ENCODE data around the gene COX6B2. TPM values are rescaled to one million over a fixed set of nuclear protein-coding genes. Genes with fewer than 3 reads are reported as not detected.
A peak's percentile ranks its signal among the peaks of the same experiment; 100 is the strongest.

The COX6B2 gene
- total RNA-seq, 1 experiment from 2014 or later, result 0.95 TPM

DNA sequence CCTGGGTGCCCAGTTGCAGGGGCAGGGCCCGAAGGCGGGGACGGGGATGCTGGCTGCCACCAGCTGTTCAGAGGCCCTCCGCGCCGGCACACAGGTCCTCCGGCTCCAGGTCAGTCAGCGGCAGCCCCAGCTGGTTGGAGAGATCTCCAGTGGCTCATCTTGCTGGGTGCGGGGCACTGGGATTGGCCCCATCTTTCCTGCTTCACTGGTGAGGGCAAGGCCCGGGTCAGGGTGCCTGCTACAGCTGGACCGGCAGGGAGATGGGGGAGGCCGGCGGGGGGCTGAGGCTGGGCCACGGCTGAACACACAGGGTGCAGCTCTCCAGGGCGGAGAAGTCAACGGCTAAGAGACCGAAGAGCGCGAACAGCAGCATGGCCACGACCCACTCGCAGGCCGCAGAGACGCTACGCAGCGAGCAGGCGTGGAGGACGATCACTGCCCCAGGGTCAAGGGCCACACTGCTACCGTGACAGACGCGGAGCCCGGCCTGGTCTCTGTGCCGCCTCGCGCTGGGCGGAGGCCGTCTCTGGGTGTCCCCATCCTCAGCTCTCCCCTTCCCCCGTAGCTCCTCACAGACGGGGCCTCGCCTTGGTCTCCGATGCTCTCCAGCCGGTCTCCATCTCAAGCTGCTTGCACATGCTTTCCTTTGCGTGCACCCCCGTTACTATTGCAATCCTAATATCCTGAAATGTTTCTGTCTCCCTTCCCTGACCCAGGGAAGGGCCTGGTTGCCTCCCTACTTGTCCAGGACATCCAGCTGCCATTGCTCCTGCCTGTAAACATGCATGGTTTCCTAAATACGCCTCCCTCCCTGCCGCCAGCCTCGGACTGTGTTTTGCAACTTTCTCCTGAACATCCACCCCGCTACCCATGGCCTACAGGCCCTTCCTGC is 41.7 kb downstream of the COX6B2 start:
- peak; percentile 16 for DNase-seq (ENCODE audit: low spot score)

DNA sequence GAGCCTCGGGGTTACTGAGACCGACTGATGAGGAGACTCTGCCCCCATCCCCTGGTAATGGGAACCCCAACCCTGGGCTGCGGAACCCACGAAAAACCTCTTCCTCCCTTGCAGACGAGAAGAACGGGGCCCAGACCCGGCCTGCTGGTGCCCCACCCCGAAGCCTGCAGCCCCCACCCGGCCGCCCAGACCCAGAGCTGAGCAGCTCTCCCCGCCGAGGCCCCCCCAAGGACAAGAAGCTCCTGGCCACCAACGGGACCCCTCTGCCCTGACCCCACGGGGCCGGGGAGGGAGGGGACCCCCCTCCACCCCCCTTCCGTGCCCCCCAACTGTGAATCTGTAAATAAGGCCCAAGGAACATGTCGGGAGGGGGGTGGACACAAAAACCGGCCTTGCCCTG is 42.7 kb downstream of the COX6B2 start:
- no peak for DNase-seq (ENCODE audit: low spot score)

DNA sequence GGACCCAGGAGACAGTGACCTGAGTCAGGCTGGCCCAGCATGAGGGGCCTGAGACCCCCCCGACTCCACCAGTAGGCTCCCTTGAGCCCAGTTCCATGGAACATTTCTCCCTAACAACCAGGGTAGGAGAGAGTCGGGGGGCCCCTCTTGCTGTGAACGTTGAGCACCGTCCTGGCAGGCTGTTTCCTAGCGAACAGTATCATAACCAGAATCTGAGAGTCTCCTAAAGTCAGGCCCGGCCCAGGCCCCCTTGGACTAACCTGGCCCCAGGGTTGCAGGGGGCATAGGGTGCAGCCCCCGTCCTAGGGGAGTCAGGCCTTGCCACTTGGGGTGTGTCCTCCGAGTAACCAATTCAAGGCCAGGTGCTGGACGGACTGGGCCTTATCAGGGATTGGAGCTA is 43.1 kb downstream of the COX6B2 start:
- DNase-seq (ENCODE audit: low spot score), result no peak

DNA sequence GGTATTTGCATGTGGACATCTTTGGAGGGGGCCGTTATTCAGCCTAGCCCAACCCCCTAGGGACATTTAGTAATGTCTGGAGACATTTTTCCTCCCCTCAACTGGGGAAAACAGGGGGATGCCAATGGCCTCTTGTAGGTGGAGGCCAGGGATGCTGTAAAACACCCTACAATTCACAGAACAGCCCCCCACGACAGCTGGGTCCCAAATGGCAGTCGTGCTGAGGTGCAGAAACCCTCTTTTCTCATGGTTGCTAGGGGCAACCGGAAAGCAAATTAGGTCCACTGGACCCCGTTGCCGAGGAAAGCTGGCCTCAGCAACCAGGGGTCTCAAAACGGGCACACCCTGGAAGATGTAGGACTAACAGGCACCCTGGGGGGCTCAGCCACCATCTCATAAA is 44.0 kb downstream of the COX6B2 start:
- DNase-seq (ENCODE audit: low spot score), result no peak

DNA sequence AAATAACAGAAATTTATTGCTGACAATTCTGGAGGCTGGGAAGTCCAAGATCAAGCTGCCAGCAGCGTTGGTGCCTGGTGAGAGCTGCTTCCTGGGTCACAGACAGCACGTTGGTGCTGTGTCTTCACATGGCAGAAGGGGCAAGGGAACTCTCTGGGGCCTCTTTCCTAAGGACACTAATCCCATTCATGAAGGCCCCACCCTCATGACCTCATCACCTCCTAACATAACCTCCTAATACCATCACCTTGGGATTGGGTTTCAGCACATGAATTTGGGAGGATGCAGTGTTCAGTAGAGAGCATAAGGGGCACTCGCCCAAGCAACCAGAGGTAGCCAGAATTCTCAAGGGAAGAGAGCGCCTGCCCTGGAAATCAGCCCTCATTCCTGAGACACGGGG is 45.1 kb downstream of the COX6B2 start:
- DNase-seq (ENCODE audit: low spot score), result no peak

DNA sequence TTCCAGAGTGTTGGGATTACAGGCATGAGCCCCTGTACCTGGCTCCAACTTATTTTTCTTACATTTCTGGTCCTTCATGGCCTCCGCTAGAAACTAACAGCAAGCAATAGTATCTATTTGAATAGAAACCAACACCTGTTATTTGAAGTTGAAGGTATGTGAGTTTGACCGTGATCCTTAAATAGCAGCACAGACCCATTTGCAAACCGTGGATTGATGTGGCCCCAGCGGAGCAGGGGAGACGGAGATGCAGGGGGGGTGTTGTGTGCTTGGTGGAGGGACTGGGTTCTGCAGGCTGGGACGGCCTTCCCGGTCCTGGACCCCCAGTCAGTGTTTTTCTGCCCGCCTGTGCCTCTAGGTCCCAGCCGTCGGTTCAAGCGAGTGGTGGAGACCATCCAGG is 46.2 kb downstream of the COX6B2 start:
- DNase-seq (ENCODE audit: low spot score), result no peak

DNA sequence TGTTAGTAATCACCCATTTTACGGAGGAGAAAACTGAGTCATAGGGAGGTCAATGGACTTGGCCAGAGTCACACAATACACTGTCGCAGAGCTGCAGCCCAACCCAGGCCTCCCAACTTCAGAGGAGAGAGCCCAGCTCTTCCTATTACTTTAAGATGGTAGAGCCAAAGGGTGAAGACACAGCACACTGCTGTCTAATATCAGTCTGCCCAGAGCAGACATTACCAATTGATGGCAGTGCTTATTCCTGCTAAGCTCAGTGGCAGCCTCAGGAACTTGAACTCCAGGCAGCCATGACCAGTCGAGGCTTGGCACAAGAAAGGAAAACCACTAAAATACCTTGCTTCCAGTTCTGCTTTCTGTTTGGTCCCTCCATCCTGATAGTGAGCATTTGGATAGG is 47.8 kb downstream of the COX6B2 start:
- DNase-seq (ENCODE audit: low spot score), result no peak

DNA sequence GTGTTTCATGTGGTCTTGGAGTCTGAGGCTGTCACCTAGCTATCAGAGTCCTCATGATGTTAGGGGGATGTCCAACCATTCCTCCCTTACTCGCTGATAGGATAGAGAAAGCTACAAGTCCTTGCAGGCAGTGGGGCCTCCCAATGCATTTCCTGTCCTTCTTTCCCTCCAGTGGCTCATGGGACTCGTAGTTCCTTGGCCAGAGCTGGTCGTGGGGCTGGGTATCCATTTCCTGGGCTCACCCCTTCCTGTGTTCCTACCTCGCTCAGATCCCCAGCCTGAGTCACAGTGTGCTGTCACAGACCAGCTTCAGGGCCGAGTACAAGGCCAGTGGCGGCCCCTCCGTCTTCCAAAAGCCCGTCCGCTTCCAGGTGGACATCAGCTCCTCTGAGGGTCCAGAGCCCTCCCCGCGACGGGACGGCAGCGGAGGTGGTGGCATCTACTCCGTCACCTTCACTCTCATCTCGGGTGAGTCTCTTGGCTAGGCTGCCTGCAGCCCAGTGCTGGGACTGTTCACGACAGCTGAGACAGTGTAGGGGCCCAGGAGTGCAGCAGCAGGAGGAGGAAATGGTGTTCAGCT is 48.4 kb downstream of the COX6B2 start:
- DNase-seq (ENCODE audit: low spot score), result no peak

DNA sequence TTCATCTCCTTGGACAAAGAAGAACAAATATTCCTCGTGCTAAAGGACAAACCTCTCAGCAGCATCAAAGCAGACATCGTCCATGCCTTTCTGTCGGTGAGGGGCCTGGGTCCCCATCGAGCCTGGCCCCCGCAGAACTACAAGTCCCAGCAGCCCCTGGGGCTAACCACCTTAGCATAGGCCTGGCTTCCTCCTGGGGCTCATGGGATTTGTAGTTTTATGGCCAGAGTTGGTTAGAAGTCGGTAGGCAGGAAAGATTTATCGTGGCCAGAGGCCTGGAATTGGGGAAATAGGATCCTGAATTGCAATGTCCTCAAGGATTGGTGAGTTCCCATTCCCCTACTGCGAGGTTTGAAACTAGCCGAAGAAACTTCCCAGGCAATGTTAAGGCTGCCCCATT is 49.0 kb downstream of the COX6B2 start:
- DNase-seq (ENCODE audit: low spot score), result no peak

DNA sequence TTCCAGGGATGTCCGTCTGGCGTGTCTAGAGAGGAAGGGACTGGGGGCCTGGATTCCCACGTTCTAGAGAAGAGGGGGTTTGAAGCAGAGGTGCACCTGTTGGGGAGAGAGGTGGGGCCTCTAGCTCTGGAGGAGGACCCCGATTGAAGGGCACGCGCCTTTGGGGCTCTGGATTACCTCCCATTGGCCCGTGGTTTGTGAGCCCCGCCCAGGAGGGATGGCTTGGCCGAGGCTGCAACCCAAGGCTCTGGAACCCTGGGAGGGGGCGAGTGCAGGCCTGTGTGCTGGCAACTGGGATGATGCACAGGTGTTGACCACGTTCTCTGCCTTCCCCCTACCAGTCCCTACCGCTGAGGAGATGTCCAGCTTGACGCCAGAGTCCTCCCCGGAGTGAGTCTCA is 49.5 kb downstream of the COX6B2 start:
- no peak for DNase-seq (ENCODE audit: low spot score)

DNA sequence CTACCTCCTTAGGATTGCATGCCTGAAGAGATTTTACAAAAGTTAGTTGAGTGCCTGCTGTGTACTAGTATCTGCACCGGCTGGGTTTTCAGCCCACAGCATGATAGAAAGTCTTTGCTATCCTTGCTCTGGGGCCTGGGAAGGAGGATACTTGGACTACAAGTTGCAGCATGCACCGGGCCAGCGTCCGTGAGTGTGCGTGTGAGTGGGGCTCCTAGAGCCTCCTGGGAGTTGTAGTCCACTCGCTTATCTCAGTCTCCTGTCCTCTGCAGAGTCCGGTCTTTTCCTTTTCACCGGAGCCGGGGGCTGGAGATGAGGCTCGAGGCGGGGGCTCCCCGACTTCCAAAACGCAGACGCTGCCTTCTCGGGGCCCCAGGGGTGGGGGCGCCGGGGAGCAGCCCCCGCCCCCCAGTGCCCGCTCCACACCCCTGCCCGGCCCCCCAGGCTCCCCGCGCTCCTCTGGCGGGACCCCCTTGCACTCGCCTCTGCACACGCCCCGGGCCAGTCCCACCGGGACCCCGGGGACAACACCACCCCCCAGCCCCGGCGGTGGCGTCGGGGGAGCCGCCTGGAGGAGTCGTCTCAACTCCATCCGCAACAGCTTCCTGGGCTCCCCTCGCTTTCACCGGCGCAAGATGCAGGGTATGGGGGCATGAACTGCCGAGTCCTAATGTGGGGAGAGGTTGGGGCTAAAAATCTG is 50.1 kb downstream of the COX6B2 start:
- no peak for DNase-seq (ENCODE audit: low spot score)

DNA sequence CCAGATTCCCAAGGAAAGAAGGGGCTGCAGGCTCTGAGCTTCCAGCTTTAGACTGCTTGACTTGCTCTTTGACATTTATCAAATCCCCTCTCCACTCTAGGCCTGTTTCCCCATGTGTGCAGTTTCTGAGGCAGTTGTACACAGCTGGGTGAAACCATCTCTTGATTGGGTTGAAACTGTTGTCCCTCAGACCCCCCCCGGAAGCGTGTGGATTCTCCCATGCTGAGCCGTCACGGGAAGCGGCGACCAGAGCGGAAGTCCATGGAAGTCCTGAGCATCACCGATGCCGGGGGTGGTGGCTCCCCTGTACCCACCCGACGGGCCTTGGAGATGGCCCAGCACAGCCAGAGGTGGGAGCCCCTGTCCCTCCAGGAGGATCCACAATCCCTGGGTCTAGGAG is 51.0 kb downstream of the COX6B2 start:
- DNase-seq (ENCODE audit: low spot score), result no peak

DNA sequence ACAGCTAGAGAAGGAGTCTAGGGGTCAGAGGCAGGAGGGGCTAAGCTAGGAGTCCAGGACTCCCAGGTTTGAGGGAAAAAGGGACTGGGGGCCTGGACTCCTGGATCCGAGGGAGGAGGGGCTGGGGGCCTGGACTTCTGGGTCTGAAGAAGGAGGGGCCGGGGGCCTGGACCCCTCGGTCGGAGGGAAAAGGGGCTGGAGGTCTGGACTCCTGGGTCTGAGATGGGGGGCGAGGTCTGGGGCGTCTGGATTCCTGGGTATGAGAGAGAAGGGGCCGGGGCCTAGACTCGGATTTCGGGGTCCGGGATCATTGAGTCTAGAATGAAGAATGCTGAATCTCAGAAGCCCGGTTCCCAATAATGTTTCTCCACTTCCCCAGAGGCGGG is 52.2 kb downstream of the COX6B2 start:
- no peak for DNase-seq (ENCODE audit: low spot score)

DNA sequence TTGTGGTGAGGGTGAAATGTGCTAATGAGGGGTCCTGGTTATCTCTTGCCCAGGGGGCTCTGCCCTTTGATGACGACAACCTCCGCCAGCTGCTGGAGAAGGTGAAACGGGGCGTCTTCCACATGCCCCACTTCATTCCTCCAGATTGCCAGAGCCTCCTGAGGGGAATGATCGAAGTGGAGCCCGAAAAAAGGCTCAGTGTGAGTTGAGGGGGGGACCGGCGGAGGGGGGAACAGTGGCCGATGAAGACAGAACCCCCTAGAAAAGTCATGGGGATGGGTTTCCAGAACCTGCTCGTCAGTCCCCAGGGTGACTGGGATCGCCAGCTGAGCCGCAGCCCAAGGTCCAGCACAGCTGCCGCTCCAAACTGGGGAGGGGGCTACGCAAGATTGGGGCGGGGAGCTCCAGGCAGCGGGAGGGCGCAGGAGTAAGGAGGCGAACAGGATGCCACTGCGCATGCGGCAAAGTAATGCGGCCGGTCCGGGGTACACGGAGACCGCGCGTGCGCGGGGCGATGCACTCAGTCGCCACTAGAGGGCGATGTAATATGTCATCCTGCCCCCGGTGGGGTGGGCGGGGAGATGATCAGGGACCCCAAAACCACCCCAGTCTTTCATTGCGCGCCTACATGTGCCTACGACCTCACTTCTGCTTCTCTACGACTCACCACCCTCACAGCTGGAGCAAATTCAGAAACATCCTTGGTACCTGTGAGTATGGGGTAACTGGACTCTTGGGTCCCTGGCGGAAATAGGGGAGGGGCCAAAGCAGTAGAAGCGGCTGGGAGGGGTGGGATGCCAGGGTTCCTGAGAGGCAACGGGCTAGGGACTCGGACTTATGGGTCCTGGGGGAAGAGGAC is 52.8 kb downstream of the COX6B2 start:
- peak; percentile 85 for DNase-seq (ENCODE audit: low spot score)

DNA sequence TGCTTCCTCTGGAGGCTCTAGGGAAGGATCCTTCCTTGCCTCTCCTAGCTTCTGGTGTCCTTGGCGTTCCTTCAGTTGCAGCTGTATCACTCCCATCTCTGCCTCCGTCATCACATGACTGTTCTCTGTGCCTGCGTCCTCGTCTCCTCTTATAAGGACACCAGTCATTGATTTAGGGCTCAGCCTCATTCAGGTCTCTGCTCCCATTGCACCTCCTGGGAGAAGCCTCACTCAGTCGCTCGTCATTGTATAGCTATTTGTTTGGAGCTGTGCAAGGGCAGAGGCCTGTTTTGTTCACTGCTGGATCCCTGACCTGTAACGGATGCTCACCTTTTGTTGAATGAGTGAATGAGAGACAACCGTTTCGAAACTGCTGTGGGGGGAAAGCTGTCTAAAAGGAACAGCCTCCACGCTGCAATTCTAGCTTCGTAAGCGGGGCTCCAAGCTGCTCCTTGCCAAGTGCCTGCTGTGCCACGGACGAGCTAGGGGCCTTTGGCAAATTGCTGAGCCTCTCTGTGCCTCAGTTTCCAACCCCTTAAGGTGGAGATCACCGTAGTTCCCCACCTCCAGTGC is 53.5 kb downstream of the COX6B2 start:
- DNase-seq (ENCODE audit: low spot score), result no peak

DNA sequence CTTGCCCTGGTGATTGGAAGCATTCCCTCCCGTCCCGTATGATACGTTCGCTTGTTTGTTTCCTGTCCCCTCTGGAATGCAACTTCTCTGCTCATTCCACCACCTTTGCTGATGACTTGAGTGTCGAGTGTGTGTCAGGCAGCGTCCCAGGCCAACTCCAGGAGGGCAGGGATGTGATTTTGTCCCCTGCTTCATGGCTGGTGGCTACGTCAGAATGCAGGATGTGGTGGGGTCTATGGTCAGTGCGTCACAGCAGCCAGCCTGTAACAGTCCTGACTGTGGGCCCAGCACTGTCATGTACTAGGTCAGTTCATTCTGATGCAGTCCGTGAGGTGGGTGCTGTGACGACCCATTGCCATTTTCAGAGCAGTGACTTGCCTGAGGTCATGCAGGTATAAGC is 54.5 kb downstream of the COX6B2 start:
- no peak for DNase-seq (ENCODE audit: low spot score)

Other genes starting within 250 kb of the COX6B2 start
- gene PPP1R12C, start 237.1 kb downstream of the COX6B2 start, total RNA-seq (2014; rRNA removed; shearing (Covaris generic)), result 18.0 and 26.4 TPM in 2 replicates
- 300 and 334 TPM in 2 replicates for gene TNNT1, start 205.5 kb downstream of the COX6B2 start, total RNA-seq (2014; rRNA removed; shearing (Covaris generic))
- not detected in 2 replicates for gene TNNI3, start 197.0 kb downstream of the COX6B2 start, total RNA-seq (2014; rRNA removed; shearing (Covaris generic))
- gene DNAAF3, start 188.1 kb downstream of the COX6B2 start, total RNA-seq (2014; rRNA removed; shearing (Covaris generic)), result 7.0 and 10.1 TPM in 2 replicates
- 0.62 TPM in 1 of 2 replicates, not detected in the other for gene SYT5, start 174.4 kb downstream of the COX6B2 start, total RNA-seq (2014; rRNA removed; shearing (Covaris generic))
- gene PTPRH, start 145.2 kb downstream of the COX6B2 start, total RNA-seq (2014; rRNA removed; shearing (Covaris generic)), result 3.8 and 5.5 TPM in 2 replicates
- 0.81 TPM in 1 of 2 replicates, not detected in the other for gene TMEM86B, start 126.0 kb downstream of the COX6B2 start, total RNA-seq (2014; rRNA removed; shearing (Covaris generic))
- gene PPP6R1, start 95.7 kb downstream of the COX6B2 start, total RNA-seq (2014; rRNA removed; shearing (Covaris generic)), result 29.7 and 31.8 TPM in 2 replicates
- gene HSPBP1, start 74.6 kb downstream of the COX6B2 start, total RNA-seq (2014; rRNA removed; shearing (Covaris generic)), result 57.7 and 65.2 TPM in 2 replicates
- 4.6 and 13.1 TPM in 2 replicates for gene BRSK1, start 70.7 kb downstream of the COX6B2 start, total RNA-seq (2014; rRNA removed; shearing (Covaris generic))
- gene TMEM150B, start 29.4 kb downstream of the COX6B2 start, total RNA-seq (2014; rRNA removed; shearing (Covaris generic)), result not detected in 2 replicates
- 5.4 and 7.9 TPM in 2 replicates for gene KMT5C, start 14.8 kb downstream of the COX6B2 start, total RNA-seq (2014; rRNA removed; shearing (Covaris generic))
- gene GARIN5B, start 8.5 kb upstream of the COX6B2 start, total RNA-seq (2014; rRNA removed; shearing (Covaris generic)), result not detected in 2 replicates
- gene IL11, start 15.7 kb upstream of the COX6B2 start, total RNA-seq (2014; rRNA removed; shearing (Covaris generic)), result 1.4 and 1.8 TPM in 2 replicates
- gene TMEM190, start 22.1 kb upstream of the COX6B2 start, total RNA-seq (2014; rRNA removed; shearing (Covaris generic)), result not detected in 2 replicates
- gene TMEM238, start 29.6 kb upstream of the COX6B2 start, total RNA-seq (2014; rRNA removed; shearing (Covaris generic)), result not detected in 2 replicates
- gene RPL28, start 31.2 kb upstream of the COX6B2 start, total RNA-seq (2014; rRNA removed; shearing (Covaris generic)), result 1,100 and 1,282 TPM in 2 replicates
- 284 and 324 TPM in 2 replicates for gene UBE2S, start 53.1 kb upstream of the COX6B2 start, total RNA-seq (2014; rRNA removed; shearing (Covaris generic))
- not detected in 2 replicates for gene SHISA7, start 88.6 kb upstream of the COX6B2 start, total RNA-seq (2014; rRNA removed; shearing (Covaris generic))
- 187 and 279 TPM in 2 replicates for gene ISOC2, start 106.9 kb upstream of the COX6B2 start, total RNA-seq (2014; rRNA removed; shearing (Covaris generic))
- not detected in 2 replicates for gene C19orf85, start 110.0 kb upstream of the COX6B2 start, total RNA-seq (2014; rRNA removed; shearing (Covaris generic))
- gene ZNF628, start 121.9 kb upstream of the COX6B2 start, total RNA-seq (2014; rRNA removed; shearing (Covaris generic)), result 1.4 and 3.9 TPM in 2 replicates
- 28.0 and 28.9 TPM in 2 replicates for gene NAT14, start 130.5 kb upstream of the COX6B2 start, total RNA-seq (2014; rRNA removed; shearing (Covaris generic))
- gene SSC5D, start 133.7 kb upstream of the COX6B2 start, total RNA-seq (2014; rRNA removed; shearing (Covaris generic)), result 0.23 and 0.29 TPM in 2 replicates
- gene SBK2, start 182.4 kb upstream of the COX6B2 start, total RNA-seq (2014; rRNA removed; shearing (Covaris generic)), result not detected in 2 replicates
- not detected in 2 replicates for gene SBK3, start 190.8 kb upstream of the COX6B2 start, total RNA-seq (2014; rRNA removed; shearing (Covaris generic))
- 2.5 and 4.6 TPM in 2 replicates for gene ZNF579, start 226.1 kb upstream of the COX6B2 start, total RNA-seq (2014; rRNA removed; shearing (Covaris generic))
- 5.1 and 7.8 TPM in 2 replicates for gene FIZ1, start 244.8 kb upstream of the COX6B2 start, total RNA-seq (2014; rRNA removed; shearing (Covaris generic))
- gene ZNF524, start 245.6 kb upstream of the COX6B2 start, total RNA-seq (2014; rRNA removed; shearing (Covaris generic)), result 16.7 and 21.9 TPM in 2 replicates

Data from H4 (cell line).